ACC112 (cell line): ENCODE results near the gene WDR3.

Experiments
- H2AFZ ChIP-seq: fragments of 200-600 bp; sonication (generic); one replicate; pipeline ENCODE4 v1.6.0; 2017; ENCODE audit warnings: antibody characterized with exemption, low read length; ENCODE audit not compliant: unreplicated experiment
- H3K27ac ChIP-seq: fragments of 200-600 bp; sonication (generic); 2 replicates; pipeline ENCODE4 v1.5.1; 2014; ENCODE audit warnings: low read depth, mild to moderate bottlenecking, antibody characterized with exemption, low read length, moderate library complexity
- H3K27me3 ChIP-seq: fragments of 200-600 bp; sonication (generic); 2 replicates; pipeline ENCODE4 v1.6.1; 2014; ENCODE audit warnings: mild to moderate bottlenecking, antibody characterized with exemption, low read length, moderate library complexity, mixed read lengths; ENCODE audit not compliant: insufficient read depth
- H3K36me3 ChIP-seq: fragments of 200-600 bp; sonication (generic); 2 replicates; pipeline ENCODE4 v1.6.1; 2016; ENCODE audit warnings: mild to moderate bottlenecking, antibody characterized with exemption, low read length, moderate library complexity, mixed read lengths; ENCODE audit not compliant: insufficient read depth
- H3K4me1 ChIP-seq: fragments of 200-600 bp; sonication (generic); one replicate; pipeline ENCODE4 v1.6.1; 2016; ENCODE audit warnings: low read length, mixed read lengths; ENCODE audit not compliant: insufficient read depth, unreplicated experiment, control insufficient read depth
- H3K4me3 ChIP-seq: fragments of 200-600 bp; sonication (generic); 2 replicates; pipeline ENCODE4 v1.5.1; 2014; ENCODE audit warnings: mild to moderate bottlenecking, low read depth, low read length
- H3K79me2 ChIP-seq: fragments of 200-600 bp; sonication (generic); one replicate; pipeline ENCODE4 v1.6.0; 2016; ENCODE audit warnings: low read length; ENCODE audit not compliant: control insufficient read depth, unreplicated experiment, insufficient read depth

The WDR3 gene

GRCh38 chr1:117933769-117934168 is 4.2 kb downstream of the WDR3 start:
- Histone ChIP-seq H2AFZ (no peak overlapping the region), H3K4me1 (peaks cover 13% of the 10 kb centered on the region), H3K36me3 (no peaks in the 10 kb centered on the region; the same call in 1 of the 2 replicates), H3K79me2 (peaks cover 46% of the 10 kb centered on the region), H3K4me3 (no peak overlapping the region), H3K27me3 (no peaks in the 10 kb centered on the region), H3K27ac (no peak overlapping the region)

GRCh38 chr1:117942293-117942692 is 12.8 kb downstream of the WDR3 start:
- H2AFZ ChIP-seq: no peak overlapping the region
- H3K27me3 ChIP-seq: no peaks in the 10 kb centered on the region
- H3K4me1 ChIP-seq: no peaks in the 10 kb centered on the region
- H3K27ac ChIP-seq: no peak overlapping the region
- H3K36me3 ChIP-seq: peaks cover 42% of the 10 kb centered on the region
- H3K4me3 ChIP-seq: no peak overlapping the region
- H3K79me2 ChIP-seq: no peaks in the 10 kb centered on the region

- no peaks in the 10 kb centered on the region for H3K27me3 ChIP-seq
- H3K79me2 ChIP-seq: no peaks in the 10 kb centered on the region
- H3K36me3 ChIP-seq: peaks cover 49% of the 10 kb centered on the region
- H2AFZ ChIP-seq: no peak overlapping the region
- no peaks in the 10 kb centered on the region for H3K4me1 ChIP-seq
- H3K27ac ChIP-seq: no peak overlapping the region
- no peak overlapping the region for H3K4me3 ChIP-seq
These were observed 22.8 kb downstream of the WDR3 start for GRCh38 chr1:117952386-117952785.

GRCh38 chr1:117959364-117959763 is 29.8 kb downstream of the WDR3 start:
- Histone ChIP-seq H2AFZ (no peak overlapping the region), H3K27ac (no peak overlapping the region), H3K27me3 (no peaks in the 10 kb centered on the region), H3K36me3 (peaks cover 34% of the 10 kb centered on the region), H3K4me3 (no peak overlapping the region), H3K4me1 (no peaks in the 10 kb centered on the region), H3K79me2 (no peaks in the 10 kb centered on the region)

- Histone ChIP-seq H2AFZ (no peak overlapping the region), H3K36me3 (peaks cover 7% of the 10 kb centered on the region), H3K4me3 (no peak overlapping the region), H3K27me3 (no peaks in the 10 kb centered on the region), H3K27ac (peak overlapping the region; percentile 22; the same call in 1 of the 2 replicates), H3K79me2 (no peaks in the 10 kb centered on the region), H3K4me1 (no peaks in the 10 kb centered on the region)
These were observed 34.9 kb downstream of the WDR3 start for GRCh38 chr1:117964290-117965038.

- no peak overlapping the region for H3K27ac ChIP-seq
- H3K4me3 ChIP-seq: no peak overlapping the region
- no peaks in the 10 kb centered on the region for H3K4me1 ChIP-seq
- H3K27me3 ChIP-seq: peaks cover 8% of the 10 kb centered on the region; the same call in 1 of the 2 replicates
- no peaks in the 10 kb centered on the region for H3K36me3 ChIP-seq
- H3K79me2 ChIP-seq: no peaks in the 10 kb centered on the region
- H2AFZ ChIP-seq: no peak overlapping the region
These were observed 37.9 kb downstream of the WDR3 start for GRCh38 chr1:117967477-117967876.

- Histone ChIP-seq H2AFZ (no peak overlapping the region), H3K4me3 (no peak overlapping the region), H3K4me1 (no peaks in the 10 kb centered on the region), H3K27me3 (peaks cover 8% of the 10 kb centered on the region; the same call in 1 of the 2 replicates), H3K79me2 (no peaks in the 10 kb centered on the region), H3K27ac (no peak overlapping the region), H3K36me3 (no peaks in the 10 kb centered on the region)
These were observed 38.3 kb downstream of the WDR3 start for GRCh38 chr1:117967881-117968280.

GRCh38 chr1:117970252-117970651 is 40.7 kb downstream of the WDR3 start:
- no peaks in the 10 kb centered on the region for H3K4me1 ChIP-seq
- no peak overlapping the region for H3K4me3 ChIP-seq
- no peak overlapping the region for H3K27ac ChIP-seq
- H2AFZ ChIP-seq: no peak overlapping the region
- no peaks in the 10 kb centered on the region for H3K36me3 ChIP-seq
- no peaks in the 10 kb centered on the region for H3K79me2 ChIP-seq
- peaks cover 22% of the 10 kb centered on the region; the same call in 1 of the 2 replicates for H3K27me3 ChIP-seq

- H3K4me1 ChIP-seq: no peaks in the 10 kb centered on the region
- no peaks in the 10 kb centered on the region for H3K79me2 ChIP-seq
- no peak overlapping the region for H2AFZ ChIP-seq
- no peak overlapping the region for H3K4me3 ChIP-seq
- H3K27me3 ChIP-seq: peaks cover 22% of the 10 kb centered on the region; the same call in 1 of the 2 replicates
- H3K36me3 ChIP-seq: no peaks in the 10 kb centered on the region
- no peak overlapping the region for H3K27ac ChIP-seq
These were observed 42.2 kb downstream of the WDR3 start for GRCh38 chr1:117971777-117972176.

GRCh38 chr1:117976381-117976780 is 46.8 kb downstream of the WDR3 start:
- H2AFZ ChIP-seq: no peak overlapping the region
- no peaks in the 10 kb centered on the region for H3K79me2 ChIP-seq
- no peak overlapping the region for H3K4me3 ChIP-seq
- no peaks in the 10 kb centered on the region for H3K36me3 ChIP-seq
- no peaks in the 10 kb centered on the region for H3K4me1 ChIP-seq
- no peak overlapping the region for H3K27ac ChIP-seq
- peaks cover 54% of the 10 kb centered on the region for H3K27me3 ChIP-seq

- no peak overlapping the region for H3K27ac ChIP-seq
- H3K4me3 ChIP-seq: no peak overlapping the region
- no peak overlapping the region for H2AFZ ChIP-seq
- H3K36me3 ChIP-seq: no peaks in the 10 kb centered on the region
- H3K4me1 ChIP-seq: no peaks in the 10 kb centered on the region
- no peaks in the 10 kb centered on the region for H3K79me2 ChIP-seq
- H3K27me3 ChIP-seq: peaks cover 73% of the 10 kb centered on the region
These were observed 52.1 kb downstream of the WDR3 start for GRCh38 chr1:117981455-117982192.
